Renal cortical epithelial cell (primary cell): ENCODE data around the gene MDFI. TPM values are rescaled to one million over a fixed set of nuclear protein-coding genes. Genes with fewer than 3 reads are reported as not detected.

Source experiments
- total RNA-seq: library from RNA; depleted of rRNA; stranded (reverse); fragments of >200 nt; gene quantifications from 2 replicates; pipeline ENCODE4 v1.2.3, GENCODE V29; 2014

The MDFI gene
- total RNA-seq, 1 donor from 2014 or later = 3.4 TPM

Other genes starting within 250 kb of the MDFI start
- 1.9 and 8.0 TPM in 2 replicates for gene FOXP4, start 92.1 kb upstream of the MDFI start, total RNA-seq
- 5.2 and 14.7 TPM in 2 replicates for gene TFEB, start 97.1 kb downstream of the MDFI start, total RNA-seq
- gene PGC, start 108.9 kb downstream of the MDFI start, total RNA-seq = not detected in 2 replicates
- 0.35 and 2.0 TPM in 2 replicates for gene FRS3, start 141.4 kb downstream of the MDFI start, total RNA-seq
- 0.52 and 1.7 TPM in 2 replicates for gene PRICKLE4, start 142.3 kb downstream of the MDFI start, total RNA-seq
- gene TOMM6, start 149.2 kb downstream of the MDFI start, total RNA-seq = 60.7 and 96.6 TPM in 2 replicates